Fibroblast of pulmonary artery (primary cell): ENCODE results near the gene JMJD7.

Experiments used
- DNase-seq: peaks from one replicate; pipeline ENCODE4 v3.0.0-alpha.2; 2010; ENCODE audit warnings: low read depth
- H3K4me3 ChIP-seq: replicated peaks from 2 replicates; pipeline ENCODE4 v1.5.1; 2011; ENCODE audit warnings: low read depth, mild to moderate bottlenecking, control low read depth, low read length, moderate library complexity
- TF ChIP-seq, protein P1 (sequence below): IDR thresholded peaks from 2 replicates; pipeline ENCODE4 v1.5.1; 2011; ENCODE audit warnings: mild to moderate bottlenecking, control low read depth, low read length, inconsistent platforms; ENCODE audit errors: missing control alignments

JMJD7 gene

DNA sequence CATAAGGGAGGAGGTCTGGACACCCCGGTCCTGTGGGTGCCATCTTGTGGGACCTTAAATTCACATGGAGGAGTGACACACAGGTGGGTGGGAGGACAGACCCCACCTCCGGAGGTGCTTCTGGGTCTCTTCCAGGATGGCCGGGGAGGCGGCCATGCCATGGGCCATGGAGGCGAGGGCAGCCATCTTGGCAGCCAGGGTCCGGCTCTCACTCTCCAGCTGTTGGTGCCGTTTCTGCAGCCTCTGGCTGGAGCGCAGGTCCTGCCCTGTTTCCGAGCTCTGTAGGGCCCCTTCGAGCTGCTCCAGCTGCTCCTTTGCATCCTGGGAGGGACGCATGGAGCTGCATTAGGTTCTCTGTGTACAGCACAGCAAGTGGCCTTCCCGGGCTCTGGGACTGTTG is 46.8 kb downstream of the JMJD7 start:
- no peak for DNase-seq
- TF ChIP-seq, protein P1, sequence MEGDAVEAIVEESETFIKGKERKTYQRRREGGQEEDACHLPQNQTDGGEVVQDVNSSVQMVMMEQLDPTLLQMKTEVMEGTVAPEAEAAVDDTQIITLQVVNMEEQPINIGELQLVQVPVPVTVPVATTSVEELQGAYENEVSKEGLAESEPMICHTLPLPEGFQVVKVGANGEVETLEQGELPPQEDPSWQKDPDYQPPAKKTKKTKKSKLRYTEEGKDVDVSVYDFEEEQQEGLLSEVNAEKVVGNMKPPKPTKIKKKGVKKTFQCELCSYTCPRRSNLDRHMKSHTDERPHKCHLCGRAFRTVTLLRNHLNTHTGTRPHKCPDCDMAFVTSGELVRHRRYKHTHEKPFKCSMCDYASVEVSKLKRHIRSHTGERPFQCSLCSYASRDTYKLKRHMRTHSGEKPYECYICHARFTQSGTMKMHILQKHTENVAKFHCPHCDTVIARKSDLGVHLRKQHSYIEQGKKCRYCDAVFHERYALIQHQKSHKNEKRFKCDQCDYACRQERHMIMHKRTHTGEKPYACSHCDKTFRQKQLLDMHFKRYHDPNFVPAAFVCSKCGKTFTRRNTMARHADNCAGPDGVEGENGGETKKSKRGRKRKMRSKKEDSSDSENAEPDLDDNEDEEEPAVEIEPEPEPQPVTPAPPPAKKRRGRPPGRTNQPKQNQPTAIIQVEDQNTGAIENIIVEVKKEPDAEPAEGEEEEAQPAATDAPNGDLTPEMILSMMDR: no peak
- H3K4me3 ChIP-seq: no peak overlapping the region

DNA sequence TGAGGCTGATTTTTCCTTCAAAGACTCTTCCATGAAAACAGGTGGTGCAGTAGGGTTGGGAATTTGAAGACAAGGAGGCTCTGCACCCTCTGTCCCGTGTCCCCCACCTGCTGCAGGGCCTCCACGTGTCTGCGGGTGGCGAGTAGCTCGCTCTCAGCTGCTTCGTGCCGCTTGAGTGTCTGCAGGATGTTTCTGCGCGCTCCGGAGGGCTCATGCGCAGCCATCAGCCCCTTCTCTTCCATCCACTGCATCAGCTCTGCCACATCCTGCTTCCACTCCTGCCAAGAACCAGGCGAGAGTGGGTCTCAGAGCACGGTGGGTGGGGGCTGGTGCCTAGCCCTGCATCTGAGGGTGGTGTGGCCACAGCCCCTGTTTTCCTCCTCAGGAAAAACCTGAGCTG is 48.1 kb downstream of the JMJD7 start:
- no peak for DNase-seq
- H3K4me3 ChIP-seq: no peak overlapping the region
- TF ChIP-seq, protein P1: no peak

DNA sequence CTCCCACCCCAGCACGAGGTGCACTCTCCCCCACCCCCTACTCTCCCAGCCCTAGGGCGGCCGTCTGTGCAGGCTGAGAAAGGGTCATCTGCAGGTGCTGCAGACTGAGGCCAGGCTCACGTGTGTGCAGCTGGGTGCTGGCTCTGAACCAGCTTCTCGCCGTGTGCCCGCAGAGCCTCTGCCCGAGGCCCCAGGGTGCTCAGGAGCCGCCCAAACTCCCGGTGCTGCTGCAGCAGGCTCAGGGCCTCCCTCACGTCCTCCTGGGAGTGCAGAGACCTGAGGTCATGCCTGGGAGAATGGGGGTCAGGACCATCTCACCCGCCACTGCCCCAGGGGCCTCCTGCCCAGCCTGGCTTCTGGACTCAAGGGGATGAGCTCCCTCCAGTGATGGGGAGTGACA is 48.8 kb downstream of the JMJD7 start:
- H3K4me3 ChIP-seq: no peak overlapping the region
- DNase-seq: no peak
- TF ChIP-seq, protein P1: no peak

DNA sequence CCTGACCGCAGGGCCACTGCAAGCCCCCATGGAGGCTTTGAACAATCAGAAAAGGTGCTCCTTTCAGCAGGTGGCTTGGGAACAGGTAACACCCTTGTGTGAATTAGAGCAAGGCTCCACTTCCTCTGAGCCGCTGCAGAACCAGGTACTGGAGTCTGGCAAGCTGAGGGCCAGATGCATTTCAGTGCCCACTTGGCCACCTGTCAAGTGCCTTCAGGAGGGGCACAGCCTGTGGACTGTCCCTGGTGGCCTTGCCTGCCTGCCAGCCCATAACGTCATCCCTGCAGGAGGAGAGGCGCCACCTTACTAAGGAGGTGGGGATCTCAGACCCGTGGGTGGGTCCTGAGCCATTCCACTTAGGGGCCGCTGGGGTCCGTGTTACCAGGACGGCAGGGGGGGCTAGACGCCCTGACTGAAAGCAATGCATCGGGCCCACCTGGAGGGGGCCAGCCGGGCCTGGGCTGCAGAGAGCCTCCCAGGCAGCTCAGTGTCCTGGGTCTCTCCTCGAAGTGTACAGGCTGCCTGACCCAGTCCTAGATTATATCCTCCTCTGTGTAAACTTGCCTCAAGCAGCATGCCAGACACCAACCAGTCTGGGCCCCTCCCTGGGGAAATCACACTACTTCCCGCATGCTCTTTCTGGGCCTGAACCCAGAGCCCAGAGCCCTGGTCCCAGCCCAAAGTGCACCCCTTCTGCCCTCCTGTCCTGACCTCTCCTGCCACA is 49.9 kb downstream of the JMJD7 start:
- H3K4me3 ChIP-seq: no peak overlapping the region
- no peak for DNase-seq
- TF ChIP-seq, protein P1: no peak

DNA sequence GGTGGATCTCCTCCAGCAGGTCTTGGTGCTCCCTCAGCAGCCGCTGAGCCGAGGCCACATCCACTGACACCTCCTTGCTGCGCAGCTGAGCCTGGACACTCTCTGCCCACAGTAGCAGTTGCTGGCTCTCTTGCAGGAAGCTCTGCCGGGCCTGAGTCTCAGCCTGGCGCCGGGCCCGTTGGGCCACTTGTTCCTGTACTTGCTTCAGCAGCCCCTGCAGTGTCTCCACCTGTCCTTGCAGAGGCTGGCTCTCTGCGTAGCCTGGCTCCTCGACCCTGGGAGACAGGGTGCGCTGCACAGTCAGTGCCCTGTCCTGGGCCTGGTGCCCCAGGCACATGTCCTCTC is 50.4 kb downstream of the JMJD7 start:
- no peak overlapping the region for H3K4me3 ChIP-seq
- no peak for DNase-seq
- TF ChIP-seq, protein P1: no peak

DNA sequence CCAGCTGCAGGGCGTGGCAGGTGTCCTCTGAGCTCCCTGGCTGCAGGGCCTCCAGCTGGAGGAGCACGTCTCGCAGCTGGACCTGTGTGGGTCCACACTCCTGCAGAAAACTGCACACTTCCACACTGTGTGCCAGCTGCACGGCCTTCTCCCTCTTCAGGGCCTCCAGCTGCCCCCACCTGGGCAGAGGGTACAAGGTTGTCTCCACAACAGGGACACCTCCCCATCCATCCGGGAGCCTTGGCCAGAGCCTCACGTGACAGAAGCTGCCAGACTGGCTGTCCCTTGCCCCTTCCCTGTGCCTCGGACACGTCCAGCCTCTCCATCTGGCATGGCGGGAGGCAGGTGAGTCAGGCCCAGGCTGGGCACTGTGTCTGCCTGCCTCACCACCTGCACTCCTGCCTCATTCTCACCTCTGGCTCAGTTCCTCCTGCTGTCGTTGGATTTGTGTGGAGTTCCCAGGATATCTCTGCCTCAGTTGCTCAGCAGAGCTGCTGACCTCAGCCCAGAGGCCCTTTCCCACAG is 51.5 kb downstream of the JMJD7 start:
- no peak overlapping the region for H3K4me3 ChIP-seq
- DNase-seq: no peak
- TF ChIP-seq, protein P1: no peak
